HG03045 (cell line): ENCODE measurements around the gene DDX1.

Source experiments
- ATAC-seq: cut with Tn5 transposase; IDR thresholded peaks from one replicate; pipeline ENCODE4 v1.9.1; 2021; ENCODE audit warnings: mild to moderate bottlenecking, moderate library complexity; ENCODE audit not compliant: unreplicated experiment

DDX1 gene

DNA sequence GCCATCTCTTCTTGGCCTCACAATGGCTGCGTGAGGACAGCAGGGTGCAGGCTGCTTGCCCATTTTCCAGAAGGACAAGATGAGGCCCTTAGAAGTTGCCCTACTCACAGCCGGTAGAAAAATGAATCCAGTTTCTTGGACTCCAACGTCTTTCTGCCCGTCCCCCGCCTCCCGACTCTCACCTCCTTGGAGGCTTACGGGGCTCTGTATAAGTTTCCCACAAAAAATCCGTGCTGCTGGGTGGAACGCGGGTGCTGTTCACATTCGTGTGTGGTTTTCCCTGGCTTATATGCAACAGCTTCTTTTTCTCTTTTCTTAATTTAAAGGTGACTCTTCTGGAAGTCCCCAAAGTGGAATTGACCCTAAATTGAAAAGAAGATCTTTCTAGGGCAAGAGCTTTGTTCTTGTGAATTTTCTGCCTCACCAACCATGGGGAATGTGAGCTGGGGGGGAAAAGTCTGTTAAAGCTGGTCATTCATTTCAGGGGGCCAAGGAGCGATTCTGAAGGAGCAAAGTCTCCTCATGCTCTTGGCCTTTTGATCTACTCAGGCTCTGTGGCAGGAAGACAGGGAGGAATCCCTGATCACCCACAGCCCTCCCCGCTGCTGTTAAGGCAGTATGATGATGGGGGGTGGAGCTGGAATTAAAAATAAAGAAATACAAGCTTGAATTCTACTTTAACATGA lies 51.3 kb downstream of the DDX1 start:
- no peak for ATAC-seq

DNA sequence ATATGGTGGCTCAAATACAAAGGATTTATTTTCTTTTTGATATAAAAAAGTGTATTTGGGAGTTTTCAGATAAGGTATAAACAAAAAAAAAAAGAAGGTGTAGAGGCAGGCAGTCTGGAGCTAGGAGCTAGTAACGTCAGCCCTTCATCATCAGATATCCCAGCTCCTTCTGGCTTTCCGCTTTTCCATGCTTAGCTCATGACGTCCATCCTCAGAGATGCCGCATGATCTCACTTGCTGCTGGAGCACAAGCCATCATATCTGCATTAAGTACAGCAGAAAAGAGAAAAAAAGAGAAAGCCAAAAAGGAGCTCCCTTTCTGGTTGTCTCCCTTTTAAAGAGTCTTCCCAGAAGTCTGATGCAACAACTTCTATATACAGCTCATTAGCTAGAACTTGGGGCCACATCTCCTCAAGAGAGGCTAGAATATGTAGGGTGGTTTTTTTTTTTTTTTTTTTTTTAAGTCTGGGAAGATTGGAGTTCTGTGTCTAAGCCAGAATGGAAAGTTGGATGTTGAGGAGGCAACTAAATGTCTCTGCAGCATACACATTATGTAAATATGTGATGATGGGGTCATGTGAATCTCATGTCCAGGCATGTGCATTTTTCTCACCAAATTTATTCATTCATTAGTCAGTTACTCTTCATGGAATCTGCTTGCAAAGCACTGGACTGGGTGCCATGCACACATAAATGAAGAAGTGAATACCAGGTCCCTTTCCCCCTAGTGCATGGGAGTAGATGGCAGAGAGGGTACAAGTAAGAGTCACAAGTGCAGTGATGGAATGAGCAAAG lies 52.3 kb downstream of the DDX1 start:
- no peak for ATAC-seq

DNA sequence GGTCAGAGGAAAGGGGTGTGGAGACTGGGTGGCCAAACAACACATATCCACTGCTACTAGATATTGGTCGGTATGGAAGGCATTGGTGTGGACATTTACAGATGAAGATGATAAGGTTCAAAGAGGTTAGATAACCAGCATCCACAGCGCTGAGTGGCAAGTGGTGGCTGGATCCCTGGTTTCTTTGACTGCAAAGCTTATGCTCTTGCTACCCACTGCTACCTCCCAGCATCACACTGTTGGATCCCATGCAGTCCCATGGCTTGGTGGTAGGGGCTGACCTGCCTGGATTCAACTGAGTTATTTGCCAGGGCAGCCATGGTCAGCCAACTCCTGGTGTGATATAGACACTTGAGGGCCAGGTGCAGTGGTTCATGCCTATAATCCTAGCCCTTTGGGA lies 53.6 kb downstream of the DDX1 start:
- ATAC-seq, result no peak

DNA sequence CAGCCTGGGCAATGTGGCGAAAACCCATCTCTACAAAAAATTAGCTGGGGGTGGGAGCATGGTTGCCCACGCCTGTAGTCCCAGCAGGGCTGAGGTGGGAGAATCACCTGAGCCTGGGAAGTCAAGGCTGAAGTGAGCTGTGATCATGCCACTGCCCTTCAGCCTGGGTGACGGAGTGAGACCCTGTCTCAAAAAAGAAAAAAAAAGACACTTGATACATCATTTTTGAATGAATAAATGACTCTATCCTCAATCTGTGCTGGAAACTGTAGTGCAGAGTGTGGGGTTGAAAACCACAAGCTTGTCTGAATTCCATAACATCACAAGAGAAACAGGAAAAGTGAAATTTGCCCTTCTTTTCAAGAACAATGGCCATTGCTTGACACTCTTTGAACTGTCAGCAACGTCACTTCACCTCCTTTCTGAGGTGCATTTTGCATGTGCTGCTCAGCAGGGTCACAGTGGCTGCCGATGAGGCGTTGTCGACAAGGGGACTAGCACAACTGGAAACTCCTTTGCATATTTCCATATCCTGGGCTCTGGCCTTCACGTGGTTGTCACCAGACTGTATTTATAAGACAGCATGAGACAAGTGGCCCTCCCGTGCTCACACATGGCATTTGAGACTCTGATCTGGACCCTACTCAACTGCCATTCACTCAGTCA lies 54.2 kb downstream of the DDX1 start:
- ATAC-seq, result no peak

DNA sequence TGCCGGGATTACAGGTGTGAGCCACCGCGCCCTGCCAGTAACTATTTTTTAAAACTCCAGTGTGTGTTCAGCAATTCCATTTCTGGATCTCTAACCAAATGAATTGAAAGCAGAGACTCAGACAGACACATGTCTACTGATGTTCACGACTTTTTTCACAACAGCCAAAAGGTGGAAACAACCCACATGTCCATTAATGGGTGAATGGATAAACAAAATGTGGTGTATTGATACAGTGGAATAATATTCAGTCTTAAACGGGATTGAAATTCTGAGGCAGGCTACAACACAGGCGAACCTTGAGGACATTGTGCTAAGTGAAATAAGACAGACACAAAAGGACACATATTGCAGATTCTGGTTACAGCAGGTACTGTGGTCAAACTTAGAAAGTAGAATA lies 55.0 kb downstream of the DDX1 start:
- no peak for ATAC-seq

DNA sequence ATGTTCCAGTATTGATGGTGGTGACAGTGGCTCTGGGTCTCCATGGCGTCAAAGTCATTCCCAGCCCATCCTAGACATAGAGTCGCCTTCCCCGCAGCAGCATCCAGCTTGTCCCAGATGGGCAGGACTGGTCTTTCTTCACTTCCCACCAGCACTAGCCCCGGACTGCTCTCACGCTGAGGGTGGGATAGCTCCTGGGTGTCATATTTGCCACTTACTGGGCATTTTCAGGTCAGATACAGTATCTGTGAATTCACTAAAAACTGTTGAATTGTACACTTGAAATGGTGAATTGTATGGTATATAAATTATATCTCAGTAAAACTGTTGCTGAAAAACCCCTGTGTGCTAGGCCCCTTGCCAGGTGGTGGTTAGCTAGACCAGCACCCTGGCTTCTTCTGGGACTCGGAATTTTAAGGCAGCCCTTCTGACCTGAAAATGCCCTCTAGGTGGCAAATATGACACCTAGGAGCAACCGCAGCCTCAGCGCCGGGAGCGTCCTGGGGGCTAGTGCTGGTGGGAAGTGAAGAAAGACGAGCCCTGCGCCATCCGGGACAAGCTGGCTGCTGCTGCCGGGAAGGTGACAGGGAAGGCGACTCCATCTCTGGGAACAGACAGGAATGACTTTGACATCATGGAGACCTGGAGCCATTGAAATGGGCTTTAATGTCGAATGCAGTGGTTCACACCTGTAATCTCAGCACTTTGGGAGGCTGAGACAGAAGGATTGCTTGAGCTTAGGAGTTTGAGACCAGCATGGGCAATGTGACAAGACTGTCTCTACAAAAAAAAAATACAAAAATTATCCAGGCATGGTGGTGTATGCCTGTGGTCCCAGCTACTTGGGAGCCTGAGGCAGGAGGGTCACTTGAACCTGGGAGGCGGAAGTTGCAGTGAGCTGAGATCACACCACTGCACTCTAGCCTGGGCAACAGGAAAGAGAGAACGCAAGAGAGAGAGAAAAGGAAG lies 56.2 kb downstream of the DDX1 start:
- ATAC-seq, result no peak

DNA sequence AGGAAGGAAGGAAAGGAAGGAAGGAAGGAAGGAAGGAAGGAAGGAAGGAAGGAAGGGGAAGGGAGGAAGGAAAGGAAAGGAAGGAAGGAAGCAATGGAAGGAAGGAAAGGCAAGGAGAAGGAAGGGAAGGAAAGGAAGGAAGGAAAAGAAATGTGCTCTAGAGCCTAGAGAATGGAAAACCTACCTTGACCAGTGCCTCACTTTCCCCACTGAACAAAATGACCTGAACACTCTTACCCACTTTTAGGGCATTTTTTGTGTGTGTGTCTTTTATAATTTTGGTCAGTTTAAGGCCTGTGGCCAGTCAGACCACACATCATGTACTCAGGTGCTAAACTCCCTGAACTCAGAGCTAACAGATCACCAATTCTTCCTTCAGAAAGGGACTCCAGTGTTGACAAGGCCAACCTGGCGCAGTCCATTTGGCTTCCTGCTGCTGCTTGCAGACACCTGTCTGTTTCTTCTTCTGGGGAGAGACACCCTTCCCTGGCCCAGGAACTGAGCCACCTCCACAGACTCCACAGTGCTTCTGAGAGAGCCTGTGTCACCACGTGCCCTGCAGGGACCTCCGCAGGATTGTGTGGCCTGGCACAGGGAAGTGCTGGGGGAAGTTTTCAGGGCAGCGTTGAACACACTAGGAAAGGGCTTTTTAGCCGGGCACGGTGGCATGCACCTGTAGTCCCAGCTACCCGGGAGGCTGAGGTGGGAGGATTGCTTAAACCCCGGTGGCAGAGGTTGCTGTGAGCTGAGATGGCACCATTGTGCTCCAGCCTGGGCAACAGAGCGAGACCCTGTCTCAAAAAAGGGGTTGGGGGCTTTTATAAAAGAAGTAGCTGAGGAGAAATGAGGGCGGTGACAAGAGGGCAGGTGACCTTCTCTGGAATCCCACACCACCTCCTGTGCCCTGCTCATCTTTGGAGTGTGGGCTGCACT lies 57.2 kb downstream of the DDX1 start:
- no peak for ATAC-seq

DNA sequence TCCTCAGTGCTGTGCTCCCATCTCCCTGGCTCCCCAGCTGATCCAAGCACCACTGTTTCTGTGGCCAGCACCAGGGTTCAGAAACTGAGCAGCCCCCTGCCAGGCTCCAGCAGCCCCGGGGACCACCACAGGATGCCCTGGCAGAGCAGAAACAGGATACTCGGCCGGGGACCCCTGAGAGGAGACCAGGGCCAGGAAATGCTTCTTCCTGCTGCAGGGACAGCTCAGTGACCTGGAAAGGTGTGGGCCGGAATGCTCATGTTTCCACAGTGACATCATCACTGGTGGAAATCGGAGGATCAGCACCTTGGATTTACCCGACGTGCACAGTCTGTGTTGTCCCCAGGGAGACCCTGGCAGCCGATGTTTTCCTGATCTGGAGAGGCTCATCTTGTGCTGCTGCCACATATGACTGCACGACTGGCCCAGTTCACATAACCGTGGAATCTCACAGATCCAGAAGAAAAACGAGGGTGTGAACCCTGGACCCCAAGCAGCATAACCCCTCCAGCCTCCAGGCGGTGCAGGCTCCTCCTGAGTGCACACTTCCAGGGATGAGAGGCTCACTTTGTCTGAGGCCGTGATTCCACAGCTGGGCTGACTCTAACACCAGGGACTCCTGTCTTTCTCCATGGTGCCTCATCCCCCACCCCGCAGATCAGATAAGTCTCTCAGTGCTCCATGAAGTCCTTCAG lies 58.0 kb downstream of the DDX1 start:
- no peak for ATAC-seq

DNA sequence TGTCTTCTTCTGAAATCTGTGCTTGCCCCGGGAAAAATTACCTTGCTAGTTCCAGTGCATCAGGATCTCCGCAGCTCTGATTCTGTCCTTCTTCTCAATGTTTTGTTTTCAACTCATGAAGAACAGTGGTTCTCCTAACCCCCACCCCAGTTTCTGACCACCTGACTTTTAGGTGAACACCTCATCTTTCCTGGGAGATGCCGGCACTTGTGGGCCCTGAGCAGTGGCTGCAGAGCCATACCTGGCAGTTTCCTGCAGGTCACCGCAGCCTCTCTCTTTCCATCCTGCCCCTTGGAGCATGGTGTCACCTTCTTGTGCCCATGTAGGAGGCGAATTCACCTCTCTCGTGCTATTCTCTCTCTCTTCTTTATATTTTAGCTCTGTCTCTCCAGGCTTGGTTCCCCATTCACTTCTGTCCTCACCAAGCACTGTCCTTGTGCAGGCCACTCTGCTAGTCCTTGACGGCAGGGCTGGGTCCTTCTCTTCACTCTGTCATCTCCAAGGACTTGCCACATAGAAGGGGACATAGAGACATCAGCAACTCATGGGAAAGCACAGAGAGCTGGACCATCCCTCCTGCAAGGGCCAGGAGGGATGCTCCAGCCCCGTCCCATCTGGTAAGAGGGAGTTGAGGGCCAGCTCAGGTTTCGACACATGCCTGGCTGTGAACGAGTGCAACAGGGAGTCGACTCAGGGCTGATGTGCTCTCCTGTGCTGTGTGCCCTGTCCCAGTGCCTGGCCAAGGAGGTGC lies 59.1 kb downstream of the DDX1 start:
- ATAC-seq, result no peak

DNA sequence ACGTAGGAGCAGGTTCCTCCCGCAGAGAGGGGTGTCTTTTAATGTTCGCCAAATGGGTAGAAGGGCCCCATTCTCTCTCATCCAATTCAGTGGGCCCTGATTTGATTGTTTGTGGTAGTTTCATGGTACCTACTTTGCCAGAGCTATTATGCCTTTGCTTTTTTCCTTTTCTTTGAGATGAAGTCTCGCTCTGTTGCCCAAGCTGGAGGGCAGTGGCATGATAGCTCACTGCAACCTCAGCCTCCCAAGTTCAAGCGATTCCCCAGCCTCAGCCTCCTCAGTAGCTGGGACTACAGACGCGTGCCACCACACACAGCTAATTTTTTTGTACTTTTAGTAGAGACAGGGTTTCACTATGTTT lies 59.7 kb downstream of the DDX1 start:
- no peak for ATAC-seq

DNA sequence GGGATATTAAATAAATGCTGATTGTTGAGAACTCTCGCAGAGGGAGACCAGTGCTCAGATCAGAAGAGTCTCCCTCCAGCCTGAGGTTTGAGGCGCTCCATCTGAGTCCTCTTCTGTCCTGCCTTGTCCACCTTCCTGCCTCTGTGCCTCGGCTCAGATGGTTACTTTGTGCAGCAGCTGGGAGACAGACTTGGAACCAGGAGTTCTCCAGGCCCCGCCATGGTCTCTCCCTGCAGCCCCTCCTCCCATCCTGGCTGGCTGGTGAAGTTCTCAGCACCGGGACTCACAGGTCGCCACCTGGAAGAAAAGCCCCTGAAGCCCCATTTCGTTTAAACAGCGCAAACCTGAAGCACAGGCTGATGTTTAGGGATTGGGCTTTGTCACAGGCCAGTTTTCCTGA lies 60.6 kb downstream of the DDX1 start:
- ATAC-seq, result no peak

DNA sequence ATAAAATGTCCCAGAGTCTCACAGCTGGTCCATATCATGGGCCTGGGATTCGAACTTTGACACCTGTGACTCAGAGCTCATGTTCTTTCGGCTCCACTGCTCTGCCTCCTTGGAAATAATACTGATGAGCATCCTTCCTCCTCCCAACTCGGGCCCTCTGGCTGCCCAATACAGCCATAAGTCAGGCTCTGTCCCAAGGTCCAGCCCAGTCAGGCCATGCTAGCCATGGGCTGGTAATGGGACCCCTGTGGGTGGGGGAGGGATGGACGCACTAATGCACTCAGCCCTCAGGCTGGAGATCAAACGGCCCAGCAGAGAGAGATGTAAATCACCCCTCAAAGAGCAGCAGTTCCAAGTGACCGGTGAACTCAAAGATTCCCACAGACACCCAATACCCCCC lies 61.1 kb downstream of the DDX1 start:
- no peak for ATAC-seq

DNA sequence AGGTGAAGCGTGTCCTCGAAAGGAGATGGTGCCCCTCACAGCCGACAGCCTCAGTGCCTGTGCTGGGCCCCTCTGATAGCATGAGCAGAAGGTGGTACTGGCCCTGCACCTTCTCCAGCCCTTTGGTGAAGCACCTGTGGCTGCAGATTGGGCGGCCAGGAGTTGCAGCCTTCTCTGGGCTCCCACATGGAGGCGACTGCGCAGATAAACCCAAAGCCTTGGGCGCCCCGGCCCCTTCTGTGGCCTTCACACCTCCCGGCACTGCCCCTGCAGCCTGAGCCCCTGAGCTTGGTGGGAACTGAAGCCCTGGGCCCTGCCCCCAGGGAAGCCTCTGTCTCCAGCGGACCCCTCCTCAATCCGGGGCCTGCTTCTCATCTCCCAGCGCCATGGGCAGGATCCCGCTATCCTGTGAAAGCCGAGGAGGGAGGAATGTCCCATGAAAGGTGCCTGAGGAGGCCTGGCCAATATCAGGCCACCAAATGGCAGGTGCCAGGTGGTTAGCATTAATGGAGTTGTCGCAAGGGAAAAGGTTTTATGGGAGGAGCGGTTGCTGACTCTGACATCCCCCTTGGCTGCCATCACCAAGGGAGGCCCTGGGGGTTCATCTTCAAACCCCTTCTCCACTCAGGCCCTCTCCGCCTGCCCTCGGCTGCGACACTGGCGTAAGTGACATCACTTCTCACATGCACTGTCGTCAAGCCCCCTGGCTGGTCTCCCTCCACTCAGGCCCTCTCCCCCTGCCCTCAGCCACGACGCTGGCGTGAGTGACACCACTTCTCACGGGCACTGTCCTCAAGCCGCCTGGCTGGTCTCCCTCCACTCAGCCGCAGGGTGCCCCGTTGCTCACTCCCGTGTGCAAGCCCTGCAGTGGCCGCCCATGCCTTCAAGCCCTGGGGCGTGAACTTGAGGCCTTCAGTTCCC lies 62.4 kb downstream of the DDX1 start:
- ATAC-seq, result no peak

DNA sequence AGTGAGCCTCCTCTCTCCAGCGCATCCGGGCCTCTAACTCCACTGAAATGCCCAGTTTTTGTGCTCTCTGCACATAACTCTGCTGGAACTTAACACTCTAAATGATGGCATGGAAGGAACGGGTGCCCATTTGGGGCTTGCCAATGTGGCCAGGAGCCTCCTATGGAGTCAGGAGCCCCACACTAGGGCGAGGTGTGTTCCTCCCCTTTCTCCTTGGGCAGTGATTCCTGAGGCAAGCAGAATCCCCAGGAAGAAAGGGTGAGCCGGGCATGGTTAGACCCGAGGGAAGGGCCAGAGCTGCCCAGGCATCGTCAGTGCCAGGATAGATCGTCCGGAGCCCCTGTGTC lies 63.0 kb downstream of the DDX1 start:
- no peak for ATAC-seq

DNA sequence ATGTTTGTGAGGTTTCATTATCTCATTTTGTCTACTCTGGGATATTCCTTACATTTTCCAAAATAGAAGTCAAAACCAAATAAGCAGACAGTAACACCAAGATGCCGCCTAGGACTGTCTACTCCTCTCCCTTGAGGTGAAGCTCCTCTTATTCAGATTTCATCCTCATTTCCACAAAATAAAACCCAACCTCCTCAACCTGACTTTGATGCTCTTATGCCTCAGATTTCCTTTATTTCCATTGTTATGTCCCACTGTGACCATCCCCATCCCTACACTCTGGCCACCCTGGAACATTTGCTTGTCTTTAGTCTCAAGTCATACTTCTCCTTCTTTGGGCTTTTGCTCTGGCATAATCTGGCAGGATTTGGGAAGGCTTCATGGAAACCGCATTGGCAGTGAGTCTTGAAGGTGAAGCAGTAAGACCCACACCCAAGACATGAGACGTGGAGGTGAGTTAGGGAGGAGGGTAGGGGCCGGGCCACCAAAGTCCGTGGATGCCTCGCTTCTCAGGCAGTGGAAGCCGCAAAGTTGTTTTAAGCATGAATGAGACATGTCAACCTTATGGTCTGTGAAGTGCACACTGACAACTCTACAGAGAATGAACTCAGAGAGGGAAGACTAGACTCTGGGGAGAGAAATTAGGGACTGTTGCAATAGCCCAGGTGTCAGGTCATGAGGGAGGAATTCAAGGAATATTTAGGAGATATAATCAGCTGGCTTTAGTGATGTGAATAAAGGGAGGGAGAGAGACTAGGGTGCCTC lies 63.6 kb downstream of the DDX1 start:
- ATAC-seq, result no peak

DNA sequence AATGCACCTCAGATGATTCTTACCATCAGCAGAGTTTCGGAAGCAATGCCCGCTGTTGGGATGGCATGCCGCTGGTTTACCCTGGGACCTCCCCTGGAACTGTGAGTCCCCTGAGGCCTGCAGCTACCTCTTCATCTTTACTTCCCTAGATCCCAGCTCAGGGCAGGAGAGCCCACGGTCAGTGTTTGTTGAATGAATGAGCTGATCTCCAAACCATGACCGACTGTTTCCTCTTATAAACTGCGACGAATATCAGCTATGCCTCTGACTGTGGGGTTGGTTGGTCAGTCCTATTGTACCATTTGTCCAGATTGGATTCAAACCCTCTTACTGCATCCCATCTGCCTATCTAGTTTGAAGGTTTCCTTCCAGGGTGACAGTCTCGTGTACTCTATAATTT lies 64.4 kb downstream of the DDX1 start:
- no peak for ATAC-seq

DNA sequence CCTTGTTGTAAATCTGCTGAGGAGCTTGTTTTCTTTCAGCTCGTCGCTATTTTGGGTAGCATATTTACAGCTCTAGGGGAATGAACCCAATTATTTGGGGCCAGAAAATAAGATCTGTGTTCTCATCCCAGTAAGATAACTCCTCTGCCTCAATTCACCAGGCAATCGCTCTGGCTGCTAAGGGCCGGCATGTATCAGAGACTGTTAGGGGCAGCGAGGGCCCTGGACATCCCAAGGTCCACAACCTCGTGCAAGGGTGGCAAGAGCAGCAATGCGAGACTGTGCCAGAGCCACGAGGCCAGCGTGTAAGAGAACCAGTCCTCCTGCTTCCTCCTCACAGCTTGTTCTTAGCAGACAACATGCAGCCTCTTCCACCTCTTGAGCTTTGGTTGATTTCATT lies 66.1 kb downstream of the DDX1 start:
- no peak for ATAC-seq
